Subcutaneous abdominal adipose tissue (tissue), 5 donors: ENCODE results near the gene PCIF1.
"Not testable (repeated sequence)": the region's sequence is repeated elsewhere in the genome, so short reads cannot be mapped to it uniquely, and the experiment has no call there.

Experiments
- H3K27ac ChIP-seq: one replicate; pipeline ENCODE4 v1.7.0; 2013; ENCODE audit warnings: low read depth, mild to moderate bottlenecking, inconsistent platforms, low read length, moderate library complexity
- H3K27me3 ChIP-seq, 5 donors: one replicate each; pipeline ENCODE4 v1.7.0; 2013; ENCODE audit warnings: low read length in 5 of 5, inconsistent platforms in 1 of 5; ENCODE audit not compliant: control insufficient read depth in 5 of 5, insufficient read depth in 4 of 5
- H3K36me3 ChIP-seq, 5 donors: one replicate each; pipeline ENCODE4 v1.7.0; 2013; ENCODE audit warnings: low read length in 5 of 5; ENCODE audit not compliant: control insufficient read depth in 5 of 5, insufficient read depth in 5 of 5
- H3K4me1 ChIP-seq, 5 donors: one replicate each; pipeline ENCODE4 v1.7.0; 2013; ENCODE audit warnings: low read length in 5 of 5, mild to moderate bottlenecking in 3 of 5, moderate library complexity in 1 of 5; ENCODE audit not compliant: control insufficient read depth in 5 of 5, insufficient read depth in 5 of 5
- H3K4me3 ChIP-seq, 5 donors: one replicate each; pipeline ENCODE4 v1.7.0; 2013; ENCODE audit warnings: low read length in 5 of 5, low read depth in 1 of 5
- H3K9ac ChIP-seq, 5 donors: one replicate each; pipeline ENCODE4 v1.7.0; 2013; ENCODE audit warnings: low read length in 5 of 5, mild to moderate bottlenecking in 4 of 5, moderate library complexity in 3 of 5
- H3K9me3 ChIP-seq, 5 donors: one replicate each; pipeline ENCODE4 v1.7.0; 2013; ENCODE audit warnings: low read length in 5 of 5; ENCODE audit not compliant: control insufficient read depth in 5 of 5
- donor health status: healthy.
- donor health status: healthy.
- donor health status: healthy.
- donor health status: healthy.
- donor health status: healthy.

Gene PCIF1

GRCh38 chr20:45892828-45893500 lies 41.5 kb upstream of the PCIF1 start:
- H3K4me1 ChIP-seq, result peaks cover 5 to 35% (median 32%) of the 10 kb centered on the region in 5 donors
- H3K9ac ChIP-seq, result no peak overlapping the region
- no peak overlapping the region for H3K27ac ChIP-seq
- H3K27me3 ChIP-seq, result no peaks in the 10 kb centered on the region
- peak overlapping the region in 1 of 5 donors; percentile 17 for H3K4me3 ChIP-seq
- peaks cover 5 to 53% (median 51%) of the 10 kb centered on the region in 5 donors for H3K36me3 ChIP-seq
- H3K9me3 ChIP-seq, result no peaks in the 10 kb centered on the region

GRCh38 chr20:45893831-45894230 lies 40.7 kb upstream of the PCIF1 start:
- Histone ChIP-seq H3K27ac (no peak overlapping the region), H3K4me3 (no peak overlapping the region), H3K9ac (no peak overlapping the region), H3K36me3 (peaks cover 5 to 61% (median 57%) of the 10 kb centered on the region in 5 donors), H3K9me3 (no peaks in the 10 kb centered on the region), H3K27me3 (no peaks in the 10 kb centered on the region), H3K4me1 (peaks cover 5 to 35% (median 32%) of the 10 kb centered on the region in 5 donors)

GRCh38 chr20:45894797-45895196 lies 39.7 kb upstream of the PCIF1 start:
- Histone ChIP-seq H3K4me1 (peaks cover 5 to 35% (median 32%) of the 10 kb centered on the region in 5 donors), H3K27me3 (no peaks in the 10 kb centered on the region), H3K9me3 (no peaks in the 10 kb centered on the region), H3K4me3 (no peak overlapping the region), H3K27ac (no peak overlapping the region), H3K9ac (no peak overlapping the region), H3K36me3 (peaks cover 5 to 71% (median 64%) of the 10 kb centered on the region in 5 donors)

GRCh38 chr20:45896641-45897161 lies 37.8 kb upstream of the PCIF1 start:
- H3K27ac ChIP-seq, result no peak overlapping the region
- H3K4me1 ChIP-seq, result peaks cover 3 to 17% (median 15%) of the 10 kb centered on the region in 5 donors
- H3K4me3 ChIP-seq, result no peak overlapping the region
- H3K36me3 ChIP-seq, result peaks cover 9 to 88% (median 69%) of the 10 kb centered on the region in 5 donors
- no peaks in the 10 kb centered on the region for H3K9me3 ChIP-seq
- no peak overlapping the region for H3K9ac ChIP-seq
- no peaks in the 10 kb centered on the region for H3K27me3 ChIP-seq

- Histone ChIP-seq H3K27me3 (no peaks in the 10 kb centered on the region), H3K4me3 (no peak overlapping the region), H3K27ac (no peak overlapping the region), H3K36me3 (peaks cover 9 to 93% (median 74%) of the 10 kb centered on the region in 5 donors), H3K9ac (no peak overlapping the region), H3K4me1 (peaks cover 0 to 11% (median 10%) of the 10 kb centered on the region in 5 donors), H3K9me3 (no peaks in the 10 kb centered on the region)
Measured at GRCh38 chr20:45897289-45897688, 37.2 kb upstream of the PCIF1 start.

- no peak overlapping the region for H3K4me3 ChIP-seq
- H3K27ac ChIP-seq, result no peak overlapping the region
- H3K9me3 ChIP-seq, result no peaks in the 10 kb centered on the region
- peaks cover 9 to 95% (median 77%) of the 10 kb centered on the region in 5 donors for H3K36me3 ChIP-seq
- H3K9ac ChIP-seq, result no peak overlapping the region
- H3K4me1 ChIP-seq, result peaks cover 0 to 7% (median 6%) of the 10 kb centered on the region in 5 donors
- no peaks in the 10 kb centered on the region for H3K27me3 ChIP-seq
Measured at GRCh38 chr20:45897692-45898091, 36.8 kb upstream of the PCIF1 start.

- peaks cover 9 to 93% (median 72%) of the 10 kb centered on the region in 5 donors for H3K36me3 ChIP-seq
- H3K9me3 ChIP-seq, result no peaks in the 10 kb centered on the region
- H3K9ac ChIP-seq, result no peak overlapping the region
- H3K27me3 ChIP-seq, result no peaks in the 10 kb centered on the region
- H3K27ac ChIP-seq, result no peak overlapping the region
- H3K4me1 ChIP-seq, result peaks cover 0 to 3% (median 0%) of the 10 kb centered on the region in 5 donors
- H3K4me3 ChIP-seq, result no peak overlapping the region
Measured at GRCh38 chr20:45898285-45898684, 36.2 kb upstream of the PCIF1 start.

GRCh38 chr20:45899046-45899835 lies 35.2 kb upstream of the PCIF1 start:
- no peak overlapping the region for H3K9ac ChIP-seq
- H3K4me3 ChIP-seq, result no peak overlapping the region
- H3K9me3 ChIP-seq, result no peaks in the 10 kb centered on the region
- no peaks in the 10 kb centered on the region for H3K4me1 ChIP-seq
- H3K27ac ChIP-seq, result no peak overlapping the region
- peaks cover 4 to 90% (median 67%) of the 10 kb centered on the region in 5 donors for H3K36me3 ChIP-seq
- no peaks in the 10 kb centered on the region for H3K27me3 ChIP-seq

- not testable (repeated sequence) for H3K4me3 ChIP-seq, H3K9ac ChIP-seq, H3K27ac ChIP-seq, H3K4me1 ChIP-seq, H3K27me3 ChIP-seq, H3K9me3 ChIP-seq
- peaks cover 4 to 89% (median 70%) of the 10 kb centered on the region in 5 donors for H3K36me3 ChIP-seq
Measured at GRCh38 chr20:45901332-45901731, 33.2 kb upstream of the PCIF1 start.

GRCh38 chr20:45902199-45902701 lies 32.2 kb upstream of the PCIF1 start:
- no peak overlapping the region for H3K4me3 ChIP-seq
- H3K27me3 ChIP-seq, result no peaks in the 10 kb centered on the region
- no peaks in the 10 kb centered on the region for H3K4me1 ChIP-seq
- no peak overlapping the region for H3K9ac ChIP-seq
- H3K36me3 ChIP-seq, result peaks cover 4 to 84% (median 62%) of the 10 kb centered on the region in 5 donors
- H3K27ac ChIP-seq, result no peak overlapping the region
- H3K9me3 ChIP-seq, result no peaks in the 10 kb centered on the region
